NCI-H345 treated with DMSO at 0.1 percent for 48 hours (cell line): Measurements from ENCODE around the gene ZBTB7C.

Experiments used
- DNase-seq: peaks from one replicate; lab custom pipeline; 2025; ENCODE audit not compliant: unreplicated experiment; lab: John Stamatoyannopoulos, UW

ZBTB7C gene

GRCh38 chr18:48171490-48172188 lies 237.5 kb downstream of the ZBTB7C start:
- DNase-seq: no peak

- DNase-seq: no peak
These were observed 238.5 kb downstream of the ZBTB7C start for GRCh38 chr18:48170651-48171050.

- DNase-seq: no peak
These were observed 240.3 kb downstream of the ZBTB7C start for GRCh38 chr18:48168861-48169260.

GRCh38 chr18:48167897-48168253 lies 241.3 kb downstream of the ZBTB7C start:
- no peak for DNase-seq

GRCh38 chr18:48166336-48166875 lies 242.8 kb downstream of the ZBTB7C start:
- no peak for DNase-seq

- no peak for DNase-seq
These were observed 243.9 kb downstream of the ZBTB7C start for GRCh38 chr18:48165111-48165866.

GRCh38 chr18:48164701-48165100 lies 244.5 kb downstream of the ZBTB7C start:
- no peak for DNase-seq

GRCh38 chr18:48164116-48164515 lies 245.1 kb downstream of the ZBTB7C start:
- DNase-seq: no peak

GRCh38 chr18:48163738-48164115 lies 245.5 kb downstream of the ZBTB7C start:
- no peak for DNase-seq

- DNase-seq: no peak
These were observed 246.0 kb downstream of the ZBTB7C start for GRCh38 chr18:48162956-48163737.

GRCh38 chr18:48161911-48162698 lies 247.1 kb downstream of the ZBTB7C start:
- peak; percentile 78 for DNase-seq

- peak; percentile 78 for DNase-seq
These were observed 247.8 kb downstream of the ZBTB7C start for GRCh38 chr18:48161191-48161910.

GRCh38 chr18:48160622-48161021 lies 248.6 kb downstream of the ZBTB7C start:
- DNase-seq: no peak

- DNase-seq: no peak
These were observed 249.4 kb downstream of the ZBTB7C start for GRCh38 chr18:48159816-48160215.

- DNase-seq: no peak
These were observed 250.5 kb downstream of the ZBTB7C start for GRCh38 chr18:48158721-48159120.

GRCh38 chr18:48157956-48158355 lies 251.2 kb downstream of the ZBTB7C start:
- DNase-seq: no peak

GRCh38 chr18:48155856-48156255 lies 253.3 kb downstream of the ZBTB7C start:
- no peak for DNase-seq

- no peak for DNase-seq
These were observed 254.4 kb downstream of the ZBTB7C start for GRCh38 chr18:48154828-48155227.

- no peak for DNase-seq
These were observed 255.3 kb downstream of the ZBTB7C start for GRCh38 chr18:48153613-48154481.
